ENCODE data around the gene MUC4.
"Not testable (repeated sequence)": the region's sequence is repeated elsewhere in the genome, so short reads cannot be mapped to it uniquely, and the experiment has no call there.

The MUC4 gene

GRCh38 chr3:195777975-195778374 is 33.8 kb downstream of the MUC4 start:
- no peak for DNase-seq

- no peak for DNase-seq
These were observed 36.8 kb downstream of the MUC4 start for GRCh38 chr3:195774917-195775316.

GRCh38 chr3:195773956-195774537 is 37.7 kb downstream of the MUC4 start:
- DNase-seq, result no peak

- DNase-seq, result no peak
These were observed 40.0 kb downstream of the MUC4 start for GRCh38 chr3:195771646-195772300.

GRCh38 chr3:195770841-195771645 is 40.7 kb downstream of the MUC4 start:
- not testable (repeated sequence) for DNase-seq

- DNase-seq, result no peak
These were observed 41.5 kb downstream of the MUC4 start for GRCh38 chr3:195770081-195770840.

GRCh38 chr3:195769551-195769950 is 42.2 kb downstream of the MUC4 start:
- DNase-seq, result no peak

- no peak for DNase-seq
These were observed 42.9 kb downstream of the MUC4 start for GRCh38 chr3:195768831-195769303.

- DNase-seq, result no peak
These were observed 43.3 kb downstream of the MUC4 start for GRCh38 chr3:195768414-195768813.

- no peak for DNase-seq
These were observed 43.9 kb downstream of the MUC4 start for GRCh38 chr3:195767792-195768191.

- DNase-seq, result no peak
These were observed 45.1 kb downstream of the MUC4 start for GRCh38 chr3:195766671-195767070.

- no peak for DNase-seq
These were observed 46.6 kb downstream of the MUC4 start for GRCh38 chr3:195764961-195765706.

- no peak for DNase-seq
These were observed 47.6 kb downstream of the MUC4 start for GRCh38 chr3:195763843-195764825.

- no peak for DNase-seq
These were observed 48.5 kb downstream of the MUC4 start for GRCh38 chr3:195763076-195763830.

- no peak for DNase-seq
These were observed 49.1 kb downstream of the MUC4 start for GRCh38 chr3:195762611-195763010.

GRCh38 chr3:195762249-195762585 is 49.5 kb downstream of the MUC4 start:
- DNase-seq, result no peak

- no peak for DNase-seq
These were observed 50.0 kb downstream of the MUC4 start for GRCh38 chr3:195761567-195762248.

- DNase-seq, result no peak
These were observed 50.6 kb downstream of the MUC4 start for GRCh38 chr3:195761123-195761566.

- DNase-seq, result no peak
These were observed 51.2 kb downstream of the MUC4 start for GRCh38 chr3:195760345-195761122.
